HCT116 (cell line): Measurements from ENCODE around the gene SIVA1.

Experiments used
- ELF1 ChIP-seq: IDR thresholded peaks from 2 replicates; pipeline ENCODE4 v1.6.1; 2012; ENCODE audit warnings: low read depth, borderline replicate concordance
- EZH2 ChIP-seq: fragments of 200-600 bp; sonication (generic); IDR thresholded peaks from 2 replicates; pipeline ENCODE4 v1.6.1; 2017; ENCODE audit warnings: antibody characterized with exemption, mixed run types
- EZH2phosphoT487 ChIP-seq: fragments of 200-600 bp; IDR thresholded peaks from 2 replicates; pipeline ENCODE4 v1.6.1; 2018; ENCODE audit warnings: antibody characterized with exemption, borderline replicate concordance
- FOSL1 ChIP-seq: IDR thresholded peaks from 2 replicates; pipeline ENCODE4 v1.6.1; 2012; ENCODE audit warnings: low read depth
- JUND ChIP-seq: IDR thresholded peaks from 2 replicates; pipeline ENCODE4 v1.6.1; 2012
- POLR2A ChIP-seq: IDR thresholded peaks from 2 replicates; pipeline ENCODE4 v1.7.0; 2011; ENCODE audit warnings: borderline replicate concordance; ENCODE audit not compliant: insufficient read depth, insufficient read length; ENCODE audit errors: extremely low read depth
- POLR2AphosphoS5 ChIP-seq: IDR thresholded peaks from 2 replicates; pipeline ENCODE4 v1.6.1; 2011; ENCODE audit warnings: mild to moderate bottlenecking, low read depth, low read length, moderate library complexity
- SP1 ChIP-seq: IDR thresholded peaks from 2 replicates; pipeline ENCODE4 v1.6.1; 2012; ENCODE audit warnings: low read depth
- YY1 ChIP-seq: IDR thresholded peaks from 2 replicates; pipeline ENCODE4 v1.6.1; 2011; ENCODE audit warnings: low read length, low read depth, moderate library complexity, mild to moderate bottlenecking; ENCODE audit not compliant: insufficient replicate concordance; ENCODE audit errors: extremely low read depth
- ZFX ChIP-seq: fragments of 450-650 bp; IDR thresholded peaks from 2 replicates; pipeline ENCODE4 v1.6.1; 2017
- TF ChIP-seq, protein P1 (sequence below), 3 experiments: fragments of 200-600 bp in 1 of 3; sonication (generic) in 1 of 3; IDR thresholded peaks in 2 of 3; conservative IDR thresholded peaks in 1 of 3; 2 replicates each; pipeline ENCODE4 v1.5.1; 2012 to 2017; ENCODE audit warnings: low read depth in 2 of 3, low read length in 2 of 3, antibody characterized with exemption in 1 of 3, borderline replicate concordance in 1 of 3, control low read depth in 1 of 3, mild to moderate bottlenecking in 1 of 3, mixed read lengths in 1 of 3, mixed run types in 1 of 3, moderate library complexity in 1 of 3; ENCODE audit not compliant: insufficient read depth in 1 of 3
- TF ChIP-seq, protein P2 (sequence below): IDR thresholded peaks from 2 replicates; pipeline ENCODE4 v1.6.1; 2012
- TF ChIP-seq, protein P3 (sequence below): IDR thresholded peaks from 2 replicates; pipeline ENCODE4 v1.6.1; 2012; ENCODE audit warnings: low read depth

DNA sequence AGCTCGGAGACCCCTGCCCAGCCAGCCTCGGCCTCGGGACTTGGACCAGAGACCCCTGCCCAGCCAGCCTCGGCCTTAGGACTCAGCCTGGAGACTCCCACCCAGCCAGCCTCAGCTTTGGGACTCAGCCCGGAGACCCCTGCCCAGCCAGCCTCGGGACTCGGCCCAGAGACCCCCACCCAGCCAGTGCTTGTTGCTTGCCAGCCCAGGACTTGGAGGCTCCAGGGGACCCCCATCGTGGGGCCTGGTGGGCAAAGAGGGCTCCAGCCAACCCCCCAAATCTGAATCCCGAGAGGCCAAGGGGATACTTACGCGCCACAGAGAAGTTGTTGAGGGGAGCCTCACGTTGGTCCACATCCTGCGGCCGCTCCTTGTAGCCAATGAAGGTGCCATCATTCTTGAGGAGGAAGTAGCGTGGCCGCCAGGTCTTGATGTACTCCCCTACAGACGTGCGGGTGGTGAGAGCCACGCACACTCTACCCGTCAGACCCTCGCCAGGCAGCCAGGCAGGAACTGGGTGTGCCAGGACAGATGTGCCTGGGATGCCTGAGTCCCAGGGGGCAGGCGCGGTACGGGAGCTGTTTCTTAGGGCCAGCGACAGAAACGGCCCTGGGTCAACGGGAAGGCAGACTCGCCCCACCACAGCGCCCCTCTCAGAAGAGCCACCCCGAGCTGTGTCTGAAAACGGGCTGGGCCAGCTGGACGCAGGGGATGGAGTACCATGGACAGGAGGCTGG, 27.0 kb downstream of the SIVA1 start:
- TF ChIP-seq EZH2phosphoT487 (no peak), FOSL1 (no peak), SP1 (no peak), EZH2 (no peak), ZFX (no peak), YY1 (no peak), POLR2A (no peak), POLR2AphosphoS5 (no peak), ELF1 (no peak), JUND (no peak)
- TF ChIP-seq, protein P1, sequence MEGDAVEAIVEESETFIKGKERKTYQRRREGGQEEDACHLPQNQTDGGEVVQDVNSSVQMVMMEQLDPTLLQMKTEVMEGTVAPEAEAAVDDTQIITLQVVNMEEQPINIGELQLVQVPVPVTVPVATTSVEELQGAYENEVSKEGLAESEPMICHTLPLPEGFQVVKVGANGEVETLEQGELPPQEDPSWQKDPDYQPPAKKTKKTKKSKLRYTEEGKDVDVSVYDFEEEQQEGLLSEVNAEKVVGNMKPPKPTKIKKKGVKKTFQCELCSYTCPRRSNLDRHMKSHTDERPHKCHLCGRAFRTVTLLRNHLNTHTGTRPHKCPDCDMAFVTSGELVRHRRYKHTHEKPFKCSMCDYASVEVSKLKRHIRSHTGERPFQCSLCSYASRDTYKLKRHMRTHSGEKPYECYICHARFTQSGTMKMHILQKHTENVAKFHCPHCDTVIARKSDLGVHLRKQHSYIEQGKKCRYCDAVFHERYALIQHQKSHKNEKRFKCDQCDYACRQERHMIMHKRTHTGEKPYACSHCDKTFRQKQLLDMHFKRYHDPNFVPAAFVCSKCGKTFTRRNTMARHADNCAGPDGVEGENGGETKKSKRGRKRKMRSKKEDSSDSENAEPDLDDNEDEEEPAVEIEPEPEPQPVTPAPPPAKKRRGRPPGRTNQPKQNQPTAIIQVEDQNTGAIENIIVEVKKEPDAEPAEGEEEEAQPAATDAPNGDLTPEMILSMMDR (IDR thresholded peaks at IDR 0.05 in 2 of 3, conservative IDR thresholded peaks at IDR 0.05 in 1 of 3; ENCODE audit: borderline replicate concordance in 1 of 3, insufficient read depth in 1 of 3, low read depth in 2 of 3, low read length in 2 of 3): no peak
- TF ChIP-seq, protein P2, sequence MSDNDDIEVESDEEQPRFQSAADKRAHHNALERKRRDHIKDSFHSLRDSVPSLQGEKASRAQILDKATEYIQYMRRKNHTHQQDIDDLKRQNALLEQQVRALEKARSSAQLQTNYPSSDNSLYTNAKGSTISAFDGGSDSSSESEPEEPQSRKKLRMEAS: no peak
- TF ChIP-seq, protein P3, sequence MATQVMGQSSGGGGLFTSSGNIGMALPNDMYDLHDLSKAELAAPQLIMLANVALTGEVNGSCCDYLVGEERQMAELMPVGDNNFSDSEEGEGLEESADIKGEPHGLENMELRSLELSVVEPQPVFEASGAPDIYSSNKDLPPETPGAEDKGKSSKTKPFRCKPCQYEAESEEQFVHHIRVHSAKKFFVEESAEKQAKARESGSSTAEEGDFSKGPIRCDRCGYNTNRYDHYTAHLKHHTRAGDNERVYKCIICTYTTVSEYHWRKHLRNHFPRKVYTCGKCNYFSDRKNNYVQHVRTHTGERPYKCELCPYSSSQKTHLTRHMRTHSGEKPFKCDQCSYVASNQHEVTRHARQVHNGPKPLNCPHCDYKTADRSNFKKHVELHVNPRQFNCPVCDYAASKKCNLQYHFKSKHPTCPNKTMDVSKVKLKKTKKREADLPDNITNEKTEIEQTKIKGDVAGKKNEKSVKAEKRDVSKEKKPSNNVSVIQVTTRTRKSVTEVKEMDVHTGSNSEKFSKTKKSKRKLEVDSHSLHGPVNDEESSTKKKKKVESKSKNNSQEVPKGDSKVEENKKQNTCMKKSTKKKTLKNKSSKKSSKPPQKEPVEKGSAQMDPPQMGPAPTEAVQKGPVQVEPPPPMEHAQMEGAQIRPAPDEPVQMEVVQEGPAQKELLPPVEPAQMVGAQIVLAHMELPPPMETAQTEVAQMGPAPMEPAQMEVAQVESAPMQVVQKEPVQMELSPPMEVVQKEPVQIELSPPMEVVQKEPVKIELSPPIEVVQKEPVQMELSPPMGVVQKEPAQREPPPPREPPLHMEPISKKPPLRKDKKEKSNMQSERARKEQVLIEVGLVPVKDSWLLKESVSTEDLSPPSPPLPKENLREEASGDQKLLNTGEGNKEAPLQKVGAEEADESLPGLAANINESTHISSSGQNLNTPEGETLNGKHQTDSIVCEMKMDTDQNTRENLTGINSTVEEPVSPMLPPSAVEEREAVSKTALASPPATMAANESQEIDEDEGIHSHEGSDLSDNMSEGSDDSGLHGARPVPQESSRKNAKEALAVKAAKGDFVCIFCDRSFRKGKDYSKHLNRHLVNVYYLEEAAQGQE: no peak
